PC-3 (cell line): ENCODE data around the gene MDH1.

Experiments
- CTCF ChIP-seq: fragments of 300-600 bp; sonication (generic); conservative IDR thresholded peaks from 2 replicates; pipeline ENCODE4 v1.5.1; 2017; ENCODE audit warnings: antibody characterized with exemption, low read depth, mild to moderate bottlenecking, low read length
- EZH2 ChIP-seq: fragments of 300-600 bp; sonication (generic); IDR thresholded peaks from one replicate; pipeline ENCODE4 v1.6.1; 2017; ENCODE audit warnings: antibody characterized with exemption, mild to moderate bottlenecking, low read length; ENCODE audit not compliant: unreplicated experiment
- EZH2phosphoT487 ChIP-seq: fragments of 300-600 bp; sonication (generic); IDR thresholded peaks from 2 replicates; pipeline ENCODE4 v1.6.1; 2018; ENCODE audit warnings: mild to moderate bottlenecking, antibody characterized with exemption, low read length, borderline replicate concordance

GRCh38 chr2:63614983-63615945, 26.5 kb downstream of the MDH1 start:
- TF ChIP-seq CTCF (no peak), EZH2phosphoT487 (no peak), EZH2 (no peak)
